Activated CD8-positive, alpha-beta T cell treated with anti-CD3 and anti-CD28 coated beads for 36 hours (primary cell): ENCODE data around the gene NRG3. TPM values are rescaled to one million over a fixed set of nuclear protein-coding genes. Genes with fewer than 3 reads are reported as not detected.

Source experiments
- ATAC-seq: fragments of 200-7000 bp; cut with Tn5 transposase; one replicate; pipeline ENCODE4 v1.10.0; 2021; ENCODE audit warnings: mild to moderate bottlenecking, moderate library complexity
- CTCF ChIA-PET: fragments of 350-600 bp; sonication (Branson Sonifier 250); formaldehyde crosslinking; loops from one replicate; lab custom pipeline; 2021; ENCODE audit warnings: antibody characterized with exemption; lab: Charles Lee
- POLR2A ChIA-PET: fragments of 350-600 bp; sonication (Branson Sonifier 250); formaldehyde crosslinking; loops from one replicate; lab custom pipeline; 2021; ENCODE audit warnings: antibody characterized with exemption; lab: Charles Lee
- DNase-seq: peaks from one replicate; pipeline ENCODE4 v3.0.0-alpha.2; 2020
- H3K27ac Mint-ChIP-seq: one replicate; pipeline ENCODE4 v1.8.0; 2021; ENCODE audit warnings: mild to moderate bottlenecking, mixed read lengths
- H3K27me3 Mint-ChIP-seq: one replicate; pipeline ENCODE4 v1.8.0; 2021; ENCODE audit warnings: mixed read lengths
- H3K36me3 Mint-ChIP-seq: one replicate; pipeline ENCODE4 v1.8.0; 2021; ENCODE audit warnings: low read depth, mixed read lengths
- H3K4me1 Mint-ChIP-seq: one replicate; pipeline ENCODE4 v1.8.0; 2021; ENCODE audit warnings: low read depth, mixed read lengths
- H3K4me3 Mint-ChIP-seq: one replicate; pipeline ENCODE4 v1.8.0; 2021; ENCODE audit warnings: mild to moderate bottlenecking, moderate library complexity, mixed read lengths
- H3K9me3 Mint-ChIP-seq: one replicate; pipeline ENCODE4 v1.8.0; 2021; ENCODE audit warnings: mixed read lengths
- CTCF ChIP-seq: fragments of 200-600 bp; IDR thresholded peaks from one replicate; pipeline ENCODE4 v1.8.0; 2022; ENCODE audit warnings: antibody characterized with exemption, mild to moderate bottlenecking
- intact Hi-C: fragments of 100-400 bp; cut with micrococcal nuclease; formaldehyde crosslinking; loops from one replicate; pipeline ENCODE4 v1.10.0; 2022
- total RNA-seq, 2 experiments: library from RNA; stranded (reverse); gene quantifications; one replicate each; pipeline ENCODE4 v1.2.3, GENCODE V29; 2021

The NRG3 gene
- total RNA-seq, 2 experiments from 2014 or later = not detected

GRCh38 chr10:82192665-82193064 is 317.7 kb downstream of the NRG3 start:
- Mint-ChIP-seq H3K4me3 (no peak overlapping the region), H3K36me3 (no peaks in the 10 kb centered on the region), H3K27ac (no peak overlapping the region), H3K9me3 (no peaks in the 10 kb centered on the region), H3K27me3 (no peaks in the 10 kb centered on the region), H3K4me1 (no peaks in the 10 kb centered on the region)
- DNase-seq (no peak), ATAC-seq (no peak)
- no peak for TF ChIP-seq CTCF
- POLR2A ChIA-PET = no interaction called here
- CTCF ChIA-PET = no interaction called here
- intact Hi-C loops = no loop called here

- Mint-ChIP-seq H3K27ac (no peak overlapping the region), H3K27me3 (no peaks in the 10 kb centered on the region), H3K4me3 (no peak overlapping the region), H3K36me3 (no peaks in the 10 kb centered on the region), H3K4me1 (no peaks in the 10 kb centered on the region), H3K9me3 (no peaks in the 10 kb centered on the region)
- POLR2A ChIA-PET = no interaction called here
- no peak for TF ChIP-seq CTCF
- DNase-seq (no peak), ATAC-seq (no peak)
- intact Hi-C loops = no loop called here
- CTCF ChIA-PET = no interaction called here
Observed at GRCh38 chr10:82194419-82194818, 319.4 kb downstream of the NRG3 start.

- no peaks in the 10 kb centered on the region for H3K9me3 Mint-ChIP-seq
- POLR2A ChIA-PET = no interaction called here
- CTCF ChIA-PET = no interaction called here
- DNase-seq (no peak), ATAC-seq (no peak)
- no peak overlapping the region for H3K27ac Mint-ChIP-seq
- H3K4me1 Mint-ChIP-seq = no peaks in the 10 kb centered on the region
- TF ChIP-seq CTCF = no peak
- no peaks in the 10 kb centered on the region for H3K27me3 Mint-ChIP-seq
- no peak overlapping the region for H3K4me3 Mint-ChIP-seq
- no peaks in the 10 kb centered on the region for H3K36me3 Mint-ChIP-seq
- intact Hi-C loops = no loop called here
Observed at GRCh38 chr10:82206831-82207230, 331.8 kb downstream of the NRG3 start.

GRCh38 chr10:82208726-82209125 is 333.7 kb downstream of the NRG3 start:
- H3K36me3 Mint-ChIP-seq = no peaks in the 10 kb centered on the region
- H3K9me3 Mint-ChIP-seq = no peaks in the 10 kb centered on the region
- ATAC-seq (no peak), DNase-seq (no peak)
- H3K27me3 Mint-ChIP-seq = no peaks in the 10 kb centered on the region
- ChIA-PET POLR2A (no interaction called here), CTCF (no interaction called here)
- intact Hi-C loops = no loop called here
- H3K4me3 Mint-ChIP-seq = no peak overlapping the region
- no peaks in the 10 kb centered on the region for H3K4me1 Mint-ChIP-seq
- H3K27ac Mint-ChIP-seq = no peak overlapping the region
- TF ChIP-seq CTCF = no peak

- no peaks in the 10 kb centered on the region for H3K36me3 Mint-ChIP-seq
- H3K4me3 Mint-ChIP-seq = no peak overlapping the region
- H3K9me3 Mint-ChIP-seq = no peaks in the 10 kb centered on the region
- H3K4me1 Mint-ChIP-seq = no peaks in the 10 kb centered on the region
- no peaks in the 10 kb centered on the region for H3K27me3 Mint-ChIP-seq
- intact Hi-C loops = no loop called here
- ChIA-PET POLR2A (no interaction called here), CTCF (no interaction called here)
- ATAC-seq (no peak), DNase-seq (no peak)
- H3K27ac Mint-ChIP-seq = no peak overlapping the region
- TF ChIP-seq CTCF = no peak
Observed at GRCh38 chr10:82210331-82210730, 335.3 kb downstream of the NRG3 start.
